GM18499 (cell line): ENCODE measurements around the gene LSP1.

ENCODE experiments used
- ATAC-seq: cut with Tn5 transposase; IDR thresholded peaks from one replicate; pipeline ENCODE4 v1.9.1; 2021; ENCODE audit warnings: moderate number of reproducible peaks; ENCODE audit not compliant: insufficient read depth, unreplicated experiment

The LSP1 gene

DNA sequence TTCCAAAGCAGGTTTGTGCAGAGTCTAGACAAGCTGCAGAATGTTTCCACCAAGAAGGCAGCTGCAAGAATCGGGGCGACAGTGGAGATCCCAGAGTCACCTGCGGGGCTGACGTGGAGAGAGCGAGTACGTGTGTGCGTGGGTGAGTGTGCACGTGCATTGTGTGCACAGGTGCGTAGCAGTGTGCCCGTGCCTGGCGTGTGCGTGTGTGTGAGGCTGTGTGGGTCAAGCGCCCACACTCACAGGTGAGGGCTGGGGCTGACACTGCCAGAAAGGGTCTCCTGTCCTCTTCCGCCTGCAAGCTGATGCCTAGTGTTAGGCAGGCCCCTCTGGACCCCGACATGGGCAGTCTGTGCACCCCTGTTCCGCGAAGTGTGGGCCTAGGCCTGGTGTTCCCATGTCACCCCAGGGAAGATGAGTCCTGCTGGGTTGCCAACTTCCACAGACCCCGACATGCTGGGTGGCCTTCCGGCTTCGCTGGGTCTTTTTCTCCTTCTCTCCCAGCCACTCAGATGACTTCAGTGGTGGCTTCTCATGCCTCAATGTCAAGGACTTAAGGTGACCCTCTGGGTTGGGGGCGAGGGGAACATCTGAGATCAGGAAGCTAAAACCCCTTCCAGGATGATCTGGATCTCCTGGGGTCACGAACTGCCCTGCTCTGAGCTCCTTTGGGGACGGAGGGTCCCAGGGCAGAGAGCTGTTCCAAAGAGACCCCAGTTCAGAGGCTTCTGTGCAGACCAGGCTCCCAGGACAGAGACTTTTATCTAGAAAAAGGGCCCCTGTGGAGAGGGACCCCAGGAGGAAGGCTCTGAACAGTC, 28.5 kb upstream of the LSP1 start:
- no peak for ATAC-seq

DNA sequence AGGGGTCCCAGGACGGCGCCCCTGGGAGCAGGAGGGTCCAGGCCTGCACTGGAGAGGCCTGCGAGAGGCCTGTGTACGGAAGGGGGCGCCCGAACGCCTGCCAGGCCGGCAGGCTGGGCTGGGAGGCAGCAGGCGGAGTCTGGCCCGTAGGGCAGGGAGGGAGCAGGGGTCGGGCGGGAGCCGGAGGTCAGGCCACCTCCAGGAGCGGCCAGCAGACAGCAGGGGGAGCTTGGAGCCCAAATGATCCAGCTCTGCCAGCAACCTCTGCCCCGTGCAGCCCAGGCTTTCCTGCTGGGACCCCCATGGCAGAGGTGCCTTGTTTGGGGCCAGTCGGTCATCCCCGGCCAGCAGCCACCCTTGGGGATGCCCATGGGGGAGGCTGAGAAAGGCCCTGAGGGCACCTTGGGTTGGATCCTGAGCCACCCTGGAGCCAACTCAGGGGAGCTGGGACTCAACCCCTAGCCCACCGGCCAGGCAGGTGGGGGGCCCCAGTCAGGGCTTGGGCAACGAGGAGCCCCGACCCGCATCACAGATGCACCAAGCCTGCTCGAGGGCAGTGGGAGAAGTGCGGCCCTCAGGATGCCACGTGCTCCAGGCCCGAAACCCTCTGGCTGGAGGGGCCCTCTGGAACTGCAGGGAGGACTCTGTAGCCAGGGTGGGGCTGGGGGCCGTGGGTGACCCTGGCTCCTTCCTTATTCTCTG, 27.7 kb upstream of the LSP1 start:
- no peak for ATAC-seq

DNA sequence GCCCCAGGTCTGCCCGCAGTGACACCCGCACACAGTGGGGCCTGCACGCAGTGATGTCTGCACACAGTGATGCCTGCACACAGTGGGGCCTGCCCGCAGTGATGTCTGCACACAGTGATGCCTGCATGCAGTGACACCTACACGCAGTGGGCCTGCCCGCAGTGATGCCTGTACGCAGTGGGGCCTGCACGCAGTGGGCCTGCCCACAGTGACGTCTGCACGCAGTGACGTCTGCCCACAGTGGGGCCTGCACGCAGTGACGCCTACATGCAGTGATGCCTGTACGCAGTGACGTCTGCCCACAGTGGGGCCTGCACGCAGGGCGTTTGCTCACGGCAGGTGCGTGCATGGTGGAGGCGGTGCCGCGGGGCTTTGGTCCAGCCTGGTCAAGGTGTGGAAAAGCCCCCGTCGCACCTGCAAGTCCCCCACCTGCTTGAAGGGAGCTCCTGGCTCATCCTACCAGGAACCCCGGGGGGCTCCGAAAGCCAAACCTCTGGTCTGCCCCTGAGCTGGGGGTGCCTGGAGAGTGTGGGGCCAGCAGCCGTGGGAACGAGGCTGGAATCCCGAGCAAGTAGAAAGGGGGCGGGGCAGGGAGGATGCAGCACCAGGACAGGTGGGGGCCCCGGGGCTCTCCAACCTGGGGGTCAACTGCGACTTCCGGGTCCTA, 27.0 kb upstream of the LSP1 start:
- no peak for ATAC-seq

DNA sequence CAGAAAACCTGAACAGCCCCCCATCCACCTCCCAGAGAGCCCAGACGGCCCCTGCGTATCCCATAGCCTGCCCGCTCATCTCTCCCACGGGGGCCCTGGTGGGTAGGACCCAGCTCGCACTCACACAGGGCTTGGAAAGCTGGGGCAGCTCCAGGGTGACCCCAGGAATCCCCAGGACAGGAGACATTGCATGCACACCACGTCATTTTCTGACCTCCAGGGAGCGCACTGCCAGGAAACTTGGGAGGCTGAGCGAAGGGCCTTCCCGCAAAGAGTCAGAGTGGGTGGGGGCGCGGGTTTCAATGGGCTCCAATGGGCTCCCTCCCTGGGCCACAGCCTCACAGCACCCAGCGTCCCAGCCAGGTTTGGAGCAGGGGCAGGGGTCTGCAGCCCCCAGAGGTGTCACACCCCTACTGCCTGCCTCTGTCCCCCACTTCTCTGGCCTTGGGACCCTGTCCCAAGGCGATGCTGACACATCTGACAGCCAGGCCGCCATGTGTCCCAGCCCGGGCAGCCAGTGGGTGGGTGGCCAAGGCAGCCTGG, 26.3 kb upstream of the LSP1 start:
- ATAC-seq = no peak

DNA sequence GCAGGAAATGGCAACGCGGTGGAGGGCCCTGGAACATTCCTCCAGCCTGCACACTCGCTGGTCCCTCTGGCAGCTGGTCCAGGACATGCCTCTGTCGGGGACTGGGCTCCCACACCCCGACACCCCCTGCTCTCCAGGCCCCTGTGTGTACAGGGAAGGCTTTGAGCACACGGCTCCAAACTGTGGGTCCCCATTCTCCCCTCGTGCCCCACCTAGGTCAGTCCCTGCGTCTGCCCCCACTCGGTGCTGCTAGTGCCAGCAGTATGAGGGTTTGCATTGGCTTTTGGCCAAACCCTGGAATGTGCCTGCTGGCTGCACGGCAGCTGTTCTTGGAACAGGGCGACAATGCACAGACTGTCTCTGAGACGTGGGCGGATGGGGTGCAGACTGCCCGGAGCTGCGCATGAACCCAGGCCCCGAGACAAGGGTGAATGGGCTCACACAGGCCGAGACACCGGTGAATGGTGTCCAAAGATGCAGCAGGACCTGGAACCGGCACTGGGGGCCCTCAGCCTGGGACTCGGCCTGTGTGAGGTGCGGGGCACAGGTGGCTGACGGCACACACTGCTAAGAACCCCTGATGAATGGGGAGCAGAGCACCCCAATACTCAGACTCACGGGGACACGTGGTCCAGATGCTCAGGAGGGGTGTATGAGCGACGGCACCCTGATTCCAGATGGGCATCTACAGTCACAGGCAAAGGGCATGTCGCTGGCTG, 25.6 kb upstream of the LSP1 start:
- no peak for ATAC-seq

DNA sequence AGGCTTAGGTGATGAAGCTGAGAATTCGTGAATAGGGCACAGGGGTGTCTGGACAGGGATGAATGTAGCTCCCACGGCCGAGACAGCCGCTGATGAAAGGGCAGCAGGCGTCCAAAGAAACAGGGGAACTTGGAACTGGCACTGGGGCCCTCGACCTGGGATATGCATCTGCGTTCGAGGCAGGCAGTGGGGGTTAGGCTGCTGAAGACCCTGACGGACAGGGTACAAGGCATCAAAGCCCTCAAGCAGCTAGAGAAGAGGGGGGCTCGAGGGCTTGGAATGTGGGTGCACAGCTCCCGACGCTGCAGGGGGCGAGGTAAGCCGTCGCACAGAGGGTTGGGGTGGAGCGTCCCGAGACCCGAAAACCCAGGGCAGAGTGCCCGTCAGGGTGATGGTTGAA, 25.0 kb upstream of the LSP1 start:
- ATAC-seq = no peak

DNA sequence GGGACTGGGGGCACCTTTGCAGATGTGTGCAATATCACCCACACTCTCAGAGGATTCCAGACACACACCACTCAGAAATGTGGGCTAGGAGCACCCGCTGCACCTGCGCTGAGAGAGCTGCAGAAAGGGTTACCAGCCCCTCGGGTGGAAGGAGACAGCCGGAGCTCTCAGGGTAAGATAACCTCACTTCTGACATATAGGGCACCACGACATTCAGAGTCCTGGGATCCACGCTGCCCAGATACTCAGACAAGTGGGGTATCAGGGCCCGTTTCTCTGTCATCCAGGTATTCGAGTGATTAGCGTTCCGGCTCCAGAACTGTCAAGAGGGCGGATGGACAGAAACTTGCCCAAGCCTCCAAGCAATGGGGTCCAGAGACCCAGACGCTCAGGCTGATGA, 24.3 kb upstream of the LSP1 start:
- ATAC-seq = no peak

DNA sequence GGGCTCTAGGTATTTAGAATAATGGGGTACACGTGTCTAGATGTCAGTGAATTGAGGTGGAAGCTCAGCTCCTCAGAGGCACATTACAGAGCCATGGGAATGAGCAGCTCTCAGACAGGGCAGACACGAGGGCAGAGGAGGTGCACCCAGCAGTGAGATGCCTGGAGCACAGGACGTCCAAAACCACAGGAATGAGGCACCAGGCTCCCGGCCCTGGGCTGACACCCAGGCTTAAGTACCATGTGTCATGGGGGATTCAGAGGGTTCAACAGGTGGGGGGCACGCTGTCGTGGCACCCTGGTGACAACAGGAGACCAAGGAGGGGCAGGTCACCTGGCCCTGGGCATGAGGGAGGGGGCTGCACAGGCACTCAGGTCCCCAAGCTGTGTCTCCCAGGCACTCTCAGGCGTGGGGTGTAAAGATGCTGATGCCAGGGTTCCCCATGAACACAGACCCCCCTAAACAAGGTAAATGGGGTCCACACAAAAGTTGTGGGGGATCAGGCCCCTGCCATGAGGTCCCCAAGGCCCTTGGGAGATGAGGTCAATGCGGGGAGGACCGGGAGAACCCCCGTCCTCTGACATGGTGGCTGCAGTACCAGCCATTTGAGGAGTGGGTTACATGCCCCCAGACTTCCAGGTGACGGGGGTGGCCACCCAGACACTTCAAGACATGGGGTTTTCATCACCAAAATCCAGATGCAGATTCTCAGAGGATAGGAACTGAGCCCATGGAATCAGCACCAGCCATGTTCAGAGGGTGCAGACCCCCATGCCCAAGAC, 23.7 kb upstream of the LSP1 start:
- ATAC-seq = no peak

DNA sequence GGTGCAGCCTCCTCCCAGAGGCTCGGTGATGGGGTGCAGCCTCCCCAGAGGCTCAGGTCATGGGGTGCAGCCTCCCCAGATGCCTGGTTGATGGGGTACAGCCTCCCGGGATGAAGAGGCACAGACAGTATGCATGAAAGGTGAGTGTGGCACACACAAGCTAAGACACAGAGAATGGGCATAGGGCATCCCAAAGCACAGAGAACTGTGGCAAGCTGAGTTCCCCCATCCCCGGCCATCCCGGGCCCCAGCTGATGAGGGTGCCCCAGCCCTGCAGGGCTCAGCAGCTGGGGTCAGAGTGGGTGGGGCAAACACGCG, 22.9 kb upstream of the LSP1 start:
- ATAC-seq = no peak

DNA sequence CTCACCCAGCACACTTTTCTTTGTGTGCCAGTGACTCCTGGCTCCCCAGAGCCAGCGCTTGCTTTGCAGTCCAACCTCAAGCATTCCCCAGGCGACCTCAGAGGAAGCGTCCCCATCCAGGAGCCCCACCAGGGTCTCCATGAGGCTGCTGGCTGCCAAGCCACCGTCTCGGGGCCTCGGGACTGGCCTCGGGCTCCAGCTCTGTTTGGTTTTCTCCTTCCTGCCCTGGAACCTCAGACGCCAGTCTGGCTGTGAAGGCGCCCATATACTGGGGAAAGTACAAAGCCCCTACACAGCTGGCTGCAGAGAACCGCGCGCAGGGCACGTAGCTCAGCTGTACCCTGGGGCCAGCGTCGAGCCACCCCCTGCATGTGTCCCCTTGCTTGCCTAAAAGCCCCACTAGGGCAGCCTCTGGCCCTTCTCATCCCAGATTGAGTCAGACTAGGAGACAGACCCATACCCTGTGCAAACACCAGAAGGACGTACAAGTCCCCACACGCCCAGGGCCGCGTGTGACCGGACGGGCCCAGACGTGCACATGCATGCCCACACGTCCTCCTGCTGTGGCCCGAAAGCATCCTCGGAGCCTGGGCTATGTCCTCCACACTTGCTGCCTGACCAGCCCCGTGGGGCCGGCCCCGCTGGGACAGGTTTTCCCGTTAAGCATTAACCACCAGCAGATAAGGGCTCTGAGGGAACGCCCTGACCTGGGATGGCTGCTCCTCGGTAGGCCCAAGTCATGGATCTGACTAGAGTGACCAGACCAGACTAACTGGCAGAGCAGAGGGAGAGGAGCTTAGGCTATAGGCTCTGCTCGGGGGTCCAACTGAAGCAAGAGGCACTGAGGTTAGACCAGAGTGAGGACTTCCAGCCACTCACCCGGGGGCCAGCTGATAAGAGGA, 22.3 kb upstream of the LSP1 start:
- ATAC-seq = no peak

DNA sequence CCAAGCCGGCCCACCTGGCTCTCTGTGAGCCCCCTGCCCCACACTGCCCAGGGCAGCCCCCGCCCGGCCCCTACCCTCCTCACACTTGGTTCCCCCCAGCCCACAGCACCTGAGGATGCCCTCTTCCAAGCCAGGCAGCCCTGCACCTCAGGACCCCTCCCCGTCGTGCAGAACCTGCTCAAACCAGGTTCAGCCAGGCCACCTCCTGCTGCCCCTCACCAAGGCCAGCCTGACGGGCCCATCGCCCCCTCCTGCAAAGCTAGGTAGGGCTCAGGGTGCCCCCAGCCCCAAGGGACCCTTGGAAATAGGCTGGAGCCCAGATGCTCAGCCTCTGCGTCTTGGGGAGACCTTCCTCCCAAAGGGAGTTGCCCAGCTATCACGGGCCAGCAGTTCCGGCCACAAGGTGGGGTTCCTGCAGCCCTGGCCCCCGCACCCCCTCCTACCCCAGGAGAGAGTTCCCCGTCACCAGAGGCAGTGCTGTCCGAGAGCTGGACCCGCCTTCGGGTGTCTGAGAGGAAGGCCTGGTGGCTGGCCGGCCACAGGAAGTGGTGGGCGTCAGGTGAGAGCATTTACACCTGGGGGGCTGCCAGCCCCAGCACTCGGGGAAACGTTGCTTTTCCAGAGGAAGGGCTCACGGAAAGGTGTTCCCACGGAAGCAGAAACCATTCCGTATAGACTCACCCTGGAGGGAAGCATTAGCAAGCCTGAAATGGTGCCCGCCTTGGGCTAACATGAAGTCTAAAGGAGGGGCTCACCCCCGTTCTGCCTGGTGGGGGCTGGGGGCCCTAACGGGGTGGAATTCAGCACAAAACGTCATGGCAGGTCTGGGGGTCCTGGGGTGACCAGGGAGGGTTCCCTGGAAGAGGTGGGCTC, 21.3 kb upstream of the LSP1 start:
- no peak for ATAC-seq

DNA sequence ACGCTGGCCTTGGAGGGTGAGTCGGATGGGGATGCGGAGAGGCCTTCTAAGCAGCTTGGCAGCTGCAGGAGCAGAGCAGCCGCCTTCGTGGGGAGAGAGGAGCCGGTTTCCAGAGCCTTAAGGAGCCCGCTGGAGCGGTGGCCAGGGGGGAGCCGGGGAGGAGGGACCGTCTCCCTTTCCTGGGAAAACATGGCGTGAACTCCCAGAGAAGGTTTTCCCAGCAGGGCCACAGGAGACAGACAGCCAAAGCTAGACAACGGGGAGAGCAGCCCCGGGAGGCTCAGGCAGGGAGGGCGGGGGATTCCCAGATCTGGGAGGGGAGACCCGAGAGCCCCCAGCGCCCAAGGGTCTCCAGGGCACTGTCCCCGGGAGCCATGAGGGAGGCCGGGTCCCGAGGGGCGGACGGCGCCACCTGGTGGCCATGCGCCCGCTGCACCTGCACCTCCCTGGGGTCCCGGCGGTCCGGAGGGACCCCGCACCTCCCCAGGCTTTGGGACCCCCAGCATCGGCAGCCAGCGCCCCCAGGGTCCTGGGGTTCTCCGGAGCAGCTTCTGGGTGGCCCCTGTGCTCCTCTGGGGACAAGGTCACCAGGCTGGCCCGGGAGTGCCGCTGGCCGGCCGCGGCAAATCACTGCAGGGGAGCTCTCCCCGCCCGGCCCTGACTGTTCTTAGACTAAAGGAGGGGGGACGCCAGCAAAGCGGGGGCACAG, 20.5 kb upstream of the LSP1 start:
- no peak for ATAC-seq

DNA sequence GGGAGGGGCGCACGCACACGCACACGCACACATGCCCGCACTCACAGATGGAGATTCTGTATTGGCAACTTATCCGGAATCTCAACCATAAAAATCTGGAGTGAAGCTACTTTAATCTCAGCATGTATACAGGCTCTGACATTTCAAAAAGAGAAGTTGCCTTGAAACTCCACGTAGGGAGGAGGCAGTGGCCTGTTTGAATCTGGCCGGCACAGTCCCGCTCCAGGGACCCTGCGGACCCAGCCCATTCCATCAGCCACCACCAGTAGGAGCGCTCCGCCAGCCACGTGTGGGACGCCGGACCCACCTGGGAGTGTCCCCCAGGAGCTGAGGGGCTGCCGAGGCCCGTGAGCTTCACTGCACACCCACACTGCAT, 20.0 kb upstream of the LSP1 start:
- no peak for ATAC-seq

DNA sequence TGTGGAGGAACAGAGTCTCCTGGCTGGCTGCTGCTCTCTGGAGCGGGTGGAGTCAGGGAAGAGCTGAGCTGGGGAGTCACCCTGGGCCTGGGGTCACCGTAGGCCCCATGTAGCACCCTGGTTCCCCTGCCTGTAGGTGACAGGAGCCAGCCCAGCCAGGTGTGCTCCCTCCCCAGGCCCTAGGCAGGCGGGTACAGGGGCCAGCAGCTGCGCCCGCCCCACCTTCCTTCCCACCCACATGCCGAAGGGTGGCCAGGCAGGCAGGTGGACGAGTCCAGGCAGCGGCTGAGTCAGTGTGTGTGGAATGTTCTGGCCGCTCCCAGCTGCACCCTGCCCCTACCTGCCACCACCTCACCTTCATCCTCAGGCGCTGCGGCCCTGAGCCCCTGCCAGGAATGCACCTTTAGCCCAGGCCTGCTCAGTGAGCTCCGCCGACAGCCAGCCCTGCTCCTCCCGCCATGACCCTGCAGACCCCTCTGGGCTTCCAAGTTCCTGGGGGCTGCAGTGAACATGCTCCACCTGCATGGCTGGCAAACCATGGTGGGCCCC, 18.7 kb upstream of the LSP1 start:
- no peak for ATAC-seq

DNA sequence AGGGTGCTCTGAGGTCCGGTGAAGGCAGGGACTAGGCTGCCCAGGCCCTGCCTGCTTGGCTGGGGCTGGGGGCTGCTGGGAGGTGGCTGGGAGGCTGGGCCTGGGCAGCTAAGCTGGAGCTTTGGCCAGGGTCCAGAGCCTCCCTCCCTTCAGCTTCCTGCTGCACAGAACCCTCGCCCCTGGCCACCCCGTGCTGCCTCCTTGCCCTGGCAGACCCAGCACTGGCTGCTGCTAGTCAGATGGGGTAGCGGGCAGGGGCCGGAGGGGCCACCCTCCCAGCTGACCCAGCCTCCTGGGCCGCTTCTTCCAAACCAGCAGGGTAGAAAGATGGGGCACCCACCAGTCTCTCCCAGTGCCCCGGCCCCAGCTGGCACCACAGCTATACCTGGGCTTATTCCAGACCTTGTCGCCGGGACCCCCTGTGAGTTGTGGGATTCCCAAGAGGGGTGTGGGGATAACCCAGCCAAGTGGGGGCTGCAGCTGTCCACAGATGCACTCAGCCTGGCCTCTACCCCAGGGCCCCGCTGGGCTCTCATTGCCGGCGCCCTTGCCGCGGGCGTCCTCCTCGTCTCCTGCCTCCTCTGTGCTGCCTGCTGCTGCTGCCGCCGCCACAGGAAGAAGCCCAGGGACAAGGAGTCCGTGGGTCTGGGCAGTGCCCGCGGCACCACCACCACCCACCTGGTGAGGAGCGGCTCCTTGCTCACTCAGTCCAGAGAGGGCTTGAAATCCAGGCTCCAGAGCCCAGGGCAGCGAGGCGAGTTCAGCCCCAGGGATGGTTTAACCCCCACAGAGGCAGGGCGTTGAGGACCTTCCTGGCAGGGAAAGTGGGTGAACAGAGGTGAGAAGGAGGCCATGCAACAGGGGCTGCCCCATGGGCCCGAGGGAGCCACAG, 17.9 kb upstream of the LSP1 start, which contains the start of gene SYT8:
Gene SYT8 (plus strand): TSS at position 212 of the 892 bp plus-strand sequence. CDS start 116 bp downstream, at position 328.
- ATAC-seq = no peak

DNA sequence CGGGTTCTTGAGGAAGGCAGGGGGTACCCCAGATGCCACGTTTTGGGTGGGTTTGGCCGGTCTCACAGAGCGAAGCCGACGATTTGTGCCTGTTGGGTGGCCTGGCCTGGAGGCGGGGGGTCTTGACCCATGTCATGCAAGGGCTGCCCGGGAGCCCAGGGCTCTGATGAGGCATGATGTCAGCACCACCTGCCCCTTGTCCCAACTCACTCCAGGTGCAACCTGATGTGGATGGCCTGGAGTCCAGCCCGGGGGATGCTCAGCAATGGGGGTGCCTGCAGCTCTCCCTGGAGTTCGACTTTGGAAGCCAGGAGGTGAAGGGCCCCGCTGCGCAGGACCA, 17.2 kb upstream of the LSP1 start:
- no peak for ATAC-seq
